Measurements from ENCODE around the gene HS1BP3.

HS1BP3 gene

GRCh38 chr2:20633001-20633400, 17.9 kb downstream of the HS1BP3 start:
- H3K27ac ChIP-seq: no peak overlapping the region
- DNase-seq (ENCODE audit: low read depth, low spot score): no peak

GRCh38 chr2:20632446-20632990, 18.4 kb downstream of the HS1BP3 start:
- no peak overlapping the region for H3K27ac ChIP-seq
- DNase-seq (ENCODE audit: low read depth, low spot score): no peak

GRCh38 chr2:20631617-20632307, 19.1 kb downstream of the HS1BP3 start:
- no peak overlapping the region for H3K27ac ChIP-seq
- DNase-seq (ENCODE audit: low read depth, low spot score): no peak

GRCh38 chr2:20630967-20631366, 19.9 kb downstream of the HS1BP3 start:
- DNase-seq (ENCODE audit: low read depth, low spot score): no peak
- no peak overlapping the region for H3K27ac ChIP-seq

- no peak for DNase-seq (ENCODE audit: low read depth, low spot score)
- H3K27ac ChIP-seq: no peak overlapping the region
Observed at GRCh38 chr2:20629581-20630171, 21.2 kb downstream of the HS1BP3 start.

- no peak for DNase-seq (ENCODE audit: low read depth, low spot score)
- H3K27ac ChIP-seq: no peak overlapping the region
Observed at GRCh38 chr2:20629181-20629580, 21.7 kb downstream of the HS1BP3 start.

- no peak for DNase-seq (ENCODE audit: low read depth, low spot score)
- H3K27ac ChIP-seq: no peak overlapping the region
Observed at GRCh38 chr2:20627712-20628380, 23.1 kb downstream of the HS1BP3 start.

GRCh38 chr2:20626698-20627513, 24.0 kb downstream of the HS1BP3 start:
- H3K27ac ChIP-seq: no peak overlapping the region
- no peak for DNase-seq (ENCODE audit: low read depth, low spot score)

GRCh38 chr2:20626392-20626697, 24.6 kb downstream of the HS1BP3 start:
- no peak overlapping the region for H3K27ac ChIP-seq
- DNase-seq (ENCODE audit: low read depth, low spot score): no peak

GRCh38 chr2:20625491-20626391, 25.2 kb downstream of the HS1BP3 start:
- DNase-seq (ENCODE audit: low read depth, low spot score): no peak
- no peak overlapping the region for H3K27ac ChIP-seq

GRCh38 chr2:20624884-20625485, 25.9 kb downstream of the HS1BP3 start:
- H3K27ac ChIP-seq: no peak overlapping the region
- DNase-seq (ENCODE audit: low read depth, low spot score): no peak

- DNase-seq (ENCODE audit: low read depth, low spot score): no peak
- no peak overlapping the region for H3K27ac ChIP-seq
Observed at GRCh38 chr2:20624156-20624883, 26.6 kb downstream of the HS1BP3 start.

- no peak for DNase-seq (ENCODE audit: low read depth, low spot score)
- no peak overlapping the region for H3K27ac ChIP-seq
Observed at GRCh38 chr2:20623741-20624155, 27.1 kb downstream of the HS1BP3 start.

- H3K27ac ChIP-seq: no peak overlapping the region
Observed at GRCh38 chr2:20623241-20623640, 27.7 kb downstream of the HS1BP3 start.

GRCh38 chr2:20622731-20623130, 28.2 kb downstream of the HS1BP3 start:
- DNase-seq (ENCODE audit: low read depth, low spot score): no peak
- H3K27ac ChIP-seq: no peak overlapping the region

More at GRCh38 chr2:20623241-20623640, 27.7 kb downstream of the HS1BP3 start:
- DNase-seq (ENCODE audit: low read depth, low spot score): no peak

GRCh38 chr2:20622296-20622686, 28.6 kb downstream of the HS1BP3 start:
- no peak overlapping the region for H3K27ac ChIP-seq
- DNase-seq (ENCODE audit: low read depth, low spot score): no peak

- no peak overlapping the region for H3K27ac ChIP-seq
Observed at GRCh38 chr2:20621366-20622295, 29.3 kb downstream of the HS1BP3 start.

More at GRCh38 chr2:20621366-20622295, 29.3 kb downstream of the HS1BP3 start:
- DNase-seq (ENCODE audit: low read depth, low spot score): no peak

Measured in epithelial cell of prostate (primary cell).